ENCODE results near the gene FIGN. TPM values are rescaled to one million over a fixed set of nuclear protein-coding genes. Genes with fewer than 3 reads are reported as not detected.

Gene FIGN
- total and polyA plus RNA-seq, 2 of the 13 experiments (the other 11 are each of a cell fraction or from before 2014, with no cell fraction given), result 6.6 to 6.7 TPM

GRCh38 chr2:163717515-163717914, 18.3 kb downstream of the FIGN start (continued):
- TF ChIP-seq JUNB (CRISPR knock-in tag; IDR thresholded peaks at IDR 0.05; ENCODE audit: borderline replicate concordance) (no peak), ATM (IDR thresholded peaks at IDR 0.05; ENCODE audit: borderline replicate concordance) (no peak), PRDM15 (CRISPR knock-in tag; IDR thresholded peaks at IDR 0.05) (no peak), ZBTB25 (CRISPR knock-in tag; IDR thresholded peaks at IDR 0.05) (no peak), ZXDC (CRISPR knock-in tag; IDR thresholded peaks at IDR 0.05) (no peak), ARID2 (CRISPR knock-in tag; IDR thresholded peaks at IDR 0.05; ENCODE audit: borderline replicate concordance) (no peak), SOX5 (CRISPR knock-in tag; IDR thresholded peaks at IDR 0.05; ENCODE audit: borderline replicate concordance) (peak; percentile 35; the same call in 1 of the 2 replicates), DBP (CRISPR knock-in tag; IDR thresholded peaks at IDR 0.05; ENCODE audit: not compliant biosample characterization) (no peak), SOX13 (IDR thresholded peaks at IDR 0.05) (no peak), SOX13 (CRISPR knock-in tag; conservative IDR thresholded peaks at IDR 0.05 in 1 of 2, IDR thresholded peaks at IDR 0.05 in 1 of 2) (peak in 1 of 2 experiments; percentile 74; a peak in 2 of 4 replicates)

Data from HepG2 (cell line).